Prostate gland (tissue), 2 donors: ENCODE data around the gene ZNF490. TPM values are rescaled to one million over a fixed set of nuclear protein-coding genes. Genes with fewer than 3 reads are reported as not detected.

Experiments
- DNase-seq: peaks from one replicate; pipeline ENCODE4 v3.0.0-alpha.2; 2019; ENCODE audit warnings: low spot score
- H3K27ac ChIP-seq, 2 donors: fragments of 200-600 bp; sonication (generic); 2 replicates each; pipeline ENCODE4 v1.5.1; 2017 to 2019
- H3K27me3 ChIP-seq: fragments of 200-600 bp; sonication (generic); replicated peaks from 2 replicates; pipeline ENCODE4 v1.5.1; 2019; ENCODE audit not compliant: insufficient read depth
- H3K36me3 ChIP-seq, 2 donors: fragments of 200-600 bp; sonication (generic); 1 replicate in 1 of 2; 2 replicates in 1 of 2; pipeline versions ENCODE4 v1.5.1 to v1.8.1; 2017 to 2019
- H3K4me1 ChIP-seq: fragments of 200-600 bp; sonication (generic); replicated peaks from 2 replicates; pipeline ENCODE4 v1.5.1; 2019
- H3K4me3 ChIP-seq, 2 donors: fragments of 200-600 bp; sonication (generic); 2 replicates each; pipeline ENCODE4 v1.5.1; 2017 to 2019
- H3K9me3 ChIP-seq: fragments of 200-600 bp; sonication (generic); 2 replicates; pipeline ENCODE4 v1.5.1; 2017
- POLR2A ChIP-seq: fragments of 450-650 bp; IDR thresholded peaks from one replicate; pipeline ENCODE4 v1.6.1; 2016; ENCODE audit warnings: antibody characterized with exemption, mild to moderate bottlenecking
- POLR2AphosphoS5 ChIP-seq: sonication (generic); formaldehyde crosslinking; IDR thresholded peaks from one replicate; pipeline ENCODE4 v1.6.1; 2017; ENCODE audit warnings: antibody characterized with exemption
- WGBS: methylation state at CpG from one replicate; pipeline ENCODE4 v1.1.5; 2018; 5-methylcytosine and 5-hydroxymethylcytosine counted together
- intact Hi-C: fragments of 100-400 bp; cut with DNase I; formaldehyde crosslinking; loops from one replicate; pipeline ENCODE4 v1.14.2; 2022
- total RNA-seq, 2 donors: library from RNA; depleted of rRNA; stranded (reverse); fragments of >200 nt; gene quantifications; one replicate each; pipeline ENCODE4 v1.1.0, GENCODE V29; 2016
- TF ChIP-seq, protein P1 (sequence below), 4 experiments: fragments of 200-600 bp in 2 of 4; fragments of 450-650 bp in 2 of 4; sonication (generic) in 2 of 4; IDR thresholded peaks; 1 replicate in 3 of 4; 2 replicates in 1 of 4; pipeline ENCODE4 v1.5.1; 2016 to 2019; ENCODE audit warnings: antibody characterized with exemption in 4 of 4, mild to moderate bottlenecking in 2 of 4, moderate library complexity in 2 of 4

ZNF490 gene
- total RNA-seq, 2 donors from 2014 or later = 7.2 to 8.9 TPM

DNA sequence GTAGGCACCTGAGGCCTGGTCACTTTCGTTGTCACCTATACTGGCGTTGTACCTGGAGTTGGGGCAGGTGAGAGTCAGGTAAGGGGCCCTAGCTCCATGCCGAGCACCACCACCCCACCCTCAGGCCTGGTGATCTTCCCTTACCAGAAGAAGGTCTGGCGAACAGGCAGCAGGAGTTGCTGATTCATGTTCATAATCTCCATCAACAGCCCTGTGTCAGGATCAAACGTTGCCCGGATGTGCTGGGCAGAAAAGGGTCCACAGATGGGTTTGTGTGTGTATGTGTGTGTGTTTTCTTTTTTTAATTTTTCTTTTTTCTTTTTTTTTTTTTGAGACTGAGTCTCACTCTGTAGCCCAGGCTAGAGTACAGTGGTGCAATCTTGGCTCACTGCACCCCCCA is 41.6 kb upstream of the ZNF490 start:
- intact Hi-C loops = no loop called here
- Histone ChIP-seq H3K27ac (no peak overlapping the region), H3K9me3 (no peaks in the 10 kb centered on the region), H3K4me1 (peaks cover 5% of the 10 kb centered on the region), H3K27me3 (no peaks in the 10 kb centered on the region), H3K36me3 (no peaks in the 10 kb centered on the region), H3K4me3 (no peak overlapping the region)
- TF ChIP-seq POLR2AphosphoS5 (no peak), POLR2A (no peak)
- TF ChIP-seq, protein P1, sequence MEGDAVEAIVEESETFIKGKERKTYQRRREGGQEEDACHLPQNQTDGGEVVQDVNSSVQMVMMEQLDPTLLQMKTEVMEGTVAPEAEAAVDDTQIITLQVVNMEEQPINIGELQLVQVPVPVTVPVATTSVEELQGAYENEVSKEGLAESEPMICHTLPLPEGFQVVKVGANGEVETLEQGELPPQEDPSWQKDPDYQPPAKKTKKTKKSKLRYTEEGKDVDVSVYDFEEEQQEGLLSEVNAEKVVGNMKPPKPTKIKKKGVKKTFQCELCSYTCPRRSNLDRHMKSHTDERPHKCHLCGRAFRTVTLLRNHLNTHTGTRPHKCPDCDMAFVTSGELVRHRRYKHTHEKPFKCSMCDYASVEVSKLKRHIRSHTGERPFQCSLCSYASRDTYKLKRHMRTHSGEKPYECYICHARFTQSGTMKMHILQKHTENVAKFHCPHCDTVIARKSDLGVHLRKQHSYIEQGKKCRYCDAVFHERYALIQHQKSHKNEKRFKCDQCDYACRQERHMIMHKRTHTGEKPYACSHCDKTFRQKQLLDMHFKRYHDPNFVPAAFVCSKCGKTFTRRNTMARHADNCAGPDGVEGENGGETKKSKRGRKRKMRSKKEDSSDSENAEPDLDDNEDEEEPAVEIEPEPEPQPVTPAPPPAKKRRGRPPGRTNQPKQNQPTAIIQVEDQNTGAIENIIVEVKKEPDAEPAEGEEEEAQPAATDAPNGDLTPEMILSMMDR (IDR thresholded peaks at IDR 0.05) = no peak
- no peak for DNase-seq
- WGBS = 93% methylated on average over 6 of the region's 6 CpGs

DNA sequence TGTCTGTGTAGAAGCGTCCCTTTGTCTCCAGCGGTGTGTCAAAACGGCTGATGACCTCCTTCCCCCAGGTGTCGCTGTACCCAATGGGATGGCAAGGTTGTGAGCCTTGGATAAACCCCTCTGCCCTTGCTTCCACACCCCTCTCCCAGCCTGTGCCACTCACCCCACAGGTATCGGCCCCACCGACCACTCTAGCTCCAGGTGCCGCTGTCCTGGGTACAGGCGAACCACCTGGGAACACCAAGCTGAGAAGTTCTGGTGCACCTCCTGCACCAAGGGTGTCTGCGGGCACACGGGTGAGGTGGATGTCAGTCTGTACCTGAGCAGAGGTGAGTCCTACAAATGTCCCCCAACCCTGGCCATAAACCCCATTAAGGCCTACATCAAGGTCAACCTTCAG is 39.3 kb upstream of the ZNF490 start:
- Histone ChIP-seq H3K9me3 (no peaks in the 10 kb centered on the region), H3K27ac (no peak overlapping the region), H3K36me3 (no peaks in the 10 kb centered on the region), H3K4me3 (no peak overlapping the region), H3K4me1 (peaks cover 5% of the 10 kb centered on the region), H3K27me3 (no peaks in the 10 kb centered on the region)
- intact Hi-C loops = no loop called here
- TF ChIP-seq POLR2AphosphoS5 (no peak), POLR2A (no peak)
- TF ChIP-seq, protein P1 (IDR thresholded peaks at IDR 0.05) = no peak
- DNase-seq = no peak
- WGBS = 96% methylated on average over 10 of the region's 10 CpGs

DNA sequence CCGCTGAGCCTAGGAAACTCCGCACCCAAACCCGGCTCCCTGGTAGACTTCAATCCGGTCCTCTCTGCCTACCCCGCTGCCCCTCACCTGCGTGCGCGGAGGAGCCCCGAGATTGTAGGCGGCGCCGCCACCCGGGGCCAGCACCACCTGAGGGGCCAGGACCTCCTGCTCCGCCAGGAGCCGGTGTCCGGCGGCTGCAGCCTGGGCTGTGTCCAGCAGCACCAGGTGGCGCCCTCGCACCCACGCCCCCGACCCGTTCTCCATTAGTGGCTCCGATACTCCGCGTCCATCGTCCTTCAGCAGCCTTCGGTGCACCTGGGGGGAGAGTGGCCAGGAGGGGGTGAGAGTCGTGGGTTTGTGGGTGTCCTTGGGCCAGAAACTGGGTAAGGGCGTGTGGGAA is 37.5 kb upstream of the ZNF490 start:
- H3K4me3 ChIP-seq = peak overlapping the region; percentile 12 to 20
- no peak for DNase-seq
- WGBS = 20% methylated on average over 26 of the region's 29 CpGs
- no peaks in the 10 kb centered on the region for H3K27me3 ChIP-seq
- intact Hi-C loops = no loop called here
- no peaks in the 10 kb centered on the region for H3K9me3 ChIP-seq
- TF ChIP-seq POLR2A = no peak
- no peak for TF ChIP-seq POLR2AphosphoS5
- TF ChIP-seq, protein P1 (IDR thresholded peaks at IDR 0.05) = peak in 1 of 4 experiments; percentile 29
- no peaks in the 10 kb centered on the region for H3K36me3 ChIP-seq
- peaks cover 5% of the 10 kb centered on the region for H3K4me1 ChIP-seq
- H3K27ac ChIP-seq = no peak overlapping the region

DNA sequence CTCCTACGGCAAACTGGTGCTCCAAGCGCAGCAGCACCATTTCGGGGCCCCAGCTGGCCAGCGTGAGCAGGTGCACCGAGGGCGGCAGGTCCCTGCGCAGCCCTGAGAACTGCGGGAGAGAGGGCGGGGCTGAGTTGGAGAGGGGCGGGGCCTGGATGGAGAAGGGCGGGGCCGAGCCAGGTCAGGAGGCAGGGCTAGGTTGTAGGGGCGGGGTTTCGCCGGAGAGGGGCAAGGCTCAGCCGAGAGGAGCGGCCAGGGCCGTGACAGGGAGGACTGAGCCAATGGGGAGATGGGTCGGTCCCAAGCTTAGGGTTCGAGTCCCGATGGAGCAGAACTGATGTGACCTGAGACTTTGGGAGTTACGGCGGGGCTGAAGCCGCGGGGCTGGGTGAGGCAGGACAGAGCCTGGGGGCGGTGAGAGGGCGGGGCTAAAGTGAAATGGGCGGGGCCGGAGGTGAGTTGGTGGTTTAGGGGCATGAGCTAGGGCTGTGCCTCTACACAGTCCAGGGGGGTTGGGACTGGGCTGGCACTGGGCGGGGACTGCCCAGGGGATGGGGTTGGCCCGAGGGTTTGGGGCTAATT is 37.0 kb upstream of the ZNF490 start:
- peak; percentile 33 for DNase-seq
- no peaks in the 10 kb centered on the region for H3K36me3 ChIP-seq

DNA sequence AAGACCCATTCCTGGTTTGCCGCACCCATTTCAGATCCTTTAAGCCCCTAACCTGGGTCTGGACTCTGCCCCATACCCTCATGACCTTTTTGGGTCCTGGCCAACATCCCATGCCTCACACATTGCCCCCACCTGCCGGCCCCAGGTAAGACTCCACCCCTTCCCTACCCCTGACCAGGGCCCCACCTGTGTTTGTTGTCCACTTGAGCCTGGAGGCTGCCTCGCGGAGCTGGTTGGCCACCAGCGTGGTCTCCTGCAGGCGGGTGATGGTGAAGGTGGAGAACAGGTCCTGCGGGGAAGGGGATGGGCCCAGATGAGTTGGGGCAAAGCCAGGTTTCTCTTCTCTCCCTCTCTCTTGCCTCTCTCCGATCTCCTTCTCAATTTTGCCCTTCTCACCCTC is 36.4 kb upstream of the ZNF490 start:
- Histone ChIP-seq H3K4me1 (peaks cover 5% of the 10 kb centered on the region), H3K27me3 (no peaks in the 10 kb centered on the region), H3K9me3 (no peaks in the 10 kb centered on the region), H3K27ac (no peak overlapping the region), H3K36me3 (no peaks in the 10 kb centered on the region), H3K4me3 (no peak overlapping the region)
- DNase-seq = no peak
- TF ChIP-seq POLR2AphosphoS5 (no peak), POLR2A (no peak)
- TF ChIP-seq, protein P1 (IDR thresholded peaks at IDR 0.05) = no peak
- intact Hi-C loops = no loop called here
- WGBS = 70% methylated on average over 8 of the region's 8 CpGs

More for the DNA sequence above, 37.0 kb upstream of the ZNF490 start:
- no peak for TF ChIP-seq POLR2A
- no peak for TF ChIP-seq POLR2AphosphoS5
- TF ChIP-seq, protein P1 (IDR thresholded peaks at IDR 0.05) = no peak
- Histone ChIP-seq H3K4me3 (peak overlapping the region; percentile 12 to 20), H3K27ac (no peak overlapping the region), H3K27me3 (no peaks in the 10 kb centered on the region), H3K4me1 (peaks cover 5% of the 10 kb centered on the region), H3K9me3 (no peaks in the 10 kb centered on the region)
- WGBS = 13% methylated on average over 31 of the region's 31 CpGs
- intact Hi-C loops = no loop called here
